DOHH2 (cell line): Measurements from ENCODE around the gene INTS15.
"Not testable (repeated sequence)": the region's sequence is repeated elsewhere in the genome, so short reads cannot be mapped to it uniquely, and the experiment has no call there.

Experiments used
- H3F3A ChIP-seq: fragments of 200-600 bp; sonication (generic), shearing (Covaris generic); 2 replicates; pipeline ENCODE4 v1.6.0; 2016; ENCODE audit warnings: antibody characterized with exemption, mild to moderate bottlenecking; ENCODE audit not compliant: control insufficient read depth, insufficient read depth
- H3K27ac ChIP-seq: fragments of 200-600 bp; sonication (generic); 2 replicates; pipeline ENCODE4 v1.5.1; 2014; ENCODE audit warnings: low read depth, mild to moderate bottlenecking, low read length, moderate library complexity
- H3K27me3 ChIP-seq: fragments of 200-600 bp; sonication (generic); 2 replicates; pipeline ENCODE4 v1.6.1; 2014; ENCODE audit warnings: mild to moderate bottlenecking, low read length, mixed read lengths; ENCODE audit not compliant: control insufficient read depth
- H3K36me3 ChIP-seq: fragments of 200-600 bp; sonication (generic); 2 replicates; pipeline ENCODE4 v1.6.1; 2014; ENCODE audit warnings: mild to moderate bottlenecking, low read length, moderate library complexity, mixed read lengths; ENCODE audit not compliant: control insufficient read depth
- H3K4me1 ChIP-seq: fragments of 200-600 bp; sonication (generic); 2 replicates; pipeline ENCODE4 v1.6.1; 2014; ENCODE audit warnings: mild to moderate bottlenecking, low read length, mixed read lengths; ENCODE audit not compliant: control insufficient read depth
- H3K4me2 ChIP-seq: fragments of 200-600 bp; sonication (generic); 2 replicates; pipeline ENCODE4 v1.6.0; 2014; ENCODE audit warnings: mild to moderate bottlenecking, low read length, moderate library complexity
- H3K4me3 ChIP-seq: fragments of 200-600 bp; sonication (generic); 2 replicates; pipeline ENCODE4 v1.5.1; 2014; ENCODE audit warnings: mild to moderate bottlenecking, low read length, mixed read lengths
- H3K79me2 ChIP-seq: fragments of 200-600 bp; sonication (generic); 2 replicates; pipeline ENCODE4 v1.6.1; 2014; ENCODE audit warnings: mild to moderate bottlenecking, low read length, mixed read lengths; ENCODE audit not compliant: control insufficient read depth
- H3K9me2 ChIP-seq: fragments of 200-600 bp; sonication (generic); replicated peaks from 2 replicates; pipeline ENCODE4 v1.6.1; 2014; ENCODE audit warnings: mild to moderate bottlenecking, low read length, mixed read lengths; ENCODE audit not compliant: control insufficient read depth
- H3K9me3 ChIP-seq: fragments of 200-600 bp; sonication (generic); 2 replicates; pipeline ENCODE4 v1.6.1; 2014; ENCODE audit warnings: antibody characterized with exemption, low read length, mixed read lengths; ENCODE audit not compliant: control insufficient read depth, insufficient read depth
- H4K20me1 ChIP-seq: fragments of 200-600 bp; sonication (generic); 2 replicates; pipeline ENCODE4 v1.6.0; 2014; ENCODE audit warnings: low read depth, mild to moderate bottlenecking, antibody characterized with exemption, low read length, moderate library complexity; ENCODE audit not compliant: control insufficient read depth, insufficient read depth
- EZH2phosphoT487 ChIP-seq: fragments of 200-600 bp; sonication (generic); IDR thresholded peaks from 2 replicates; pipeline ENCODE4 v1.6.1; 2017; ENCODE audit warnings: borderline replicate concordance, mild to moderate bottlenecking, antibody characterized with exemption, low read length, moderate library complexity, mixed read lengths
- TF ChIP-seq, protein P1 (sequence below): fragments of 200-600 bp; sonication (generic); IDR thresholded peaks from one replicate; pipeline ENCODE4 v1.5.1; 2014; ENCODE audit warnings: antibody characterized with exemption, mild to moderate bottlenecking, low read depth, low read length; ENCODE audit not compliant: poor library complexity, severe bottlenecking

Gene INTS15

DNA sequence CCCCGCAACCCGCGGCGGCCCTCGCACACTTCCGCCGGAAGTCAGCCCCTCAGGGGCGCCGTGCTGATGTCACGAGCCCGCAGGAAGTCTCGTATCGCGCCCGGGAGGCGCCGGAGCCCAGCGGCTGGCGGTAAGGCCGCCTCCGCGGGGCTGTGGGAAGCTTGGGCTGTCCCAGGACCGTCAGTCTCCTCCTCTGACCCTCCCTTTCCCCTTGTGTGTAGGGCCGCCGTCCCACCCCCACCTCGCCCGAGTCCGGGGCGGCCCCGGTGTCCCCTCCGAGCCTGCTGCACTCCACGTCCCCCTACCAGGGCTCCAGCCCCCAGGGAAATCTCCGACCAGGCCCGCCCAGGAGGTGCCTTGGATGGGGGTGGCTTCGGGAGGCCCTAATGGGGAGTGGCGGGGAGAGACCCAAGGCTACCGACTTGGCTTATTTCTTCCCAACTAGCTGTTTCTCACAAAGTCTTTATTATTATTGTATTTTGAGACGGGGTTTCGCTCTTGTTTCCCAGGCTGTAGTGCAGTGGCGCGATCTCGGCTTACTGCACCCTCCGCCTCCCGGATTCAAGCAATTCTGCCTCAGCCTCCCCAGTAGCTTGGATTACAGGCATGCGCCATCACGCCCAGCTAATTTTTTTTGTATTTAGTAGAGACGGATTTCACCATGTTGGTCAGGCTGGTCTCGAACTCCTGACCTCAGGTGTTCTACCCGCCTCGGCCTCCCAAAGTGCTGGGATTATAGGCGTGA is 12.3 kb upstream of the INTS15 start, which contains the start of gene ZDHHC4:
Gene ZDHHC4 (plus strand): TSS at position 86 of the 745 bp plus-strand sequence. CDS start 3,108 bp downstream, outside the sequence.
- Histone ChIP-seq H3K36me3 (peaks cover 36% of the 10 kb centered on the region), H3K4me2 (peak within 1 kb of the TSS; percentile 79), H3K4me1 (peaks cover 65% of the 10 kb centered on the region), H3K9me3 (no peaks in the 10 kb centered on the region), H3F3A (peaks cover 27% of the 10 kb centered on the region), H4K20me1 (no peaks in the 10 kb centered on the region), H3K4me3 (peak within 1 kb of the TSS; percentile 82), H3K27me3 (no peaks in the 10 kb centered on the region), H3K27ac (peak within 1 kb of the TSS; percentile 75), H3K79me2 (peaks cover 38% of the 10 kb centered on the region), H3K9me2 (no peaks in the 10 kb centered on the region)
- TF ChIP-seq, protein P1, sequence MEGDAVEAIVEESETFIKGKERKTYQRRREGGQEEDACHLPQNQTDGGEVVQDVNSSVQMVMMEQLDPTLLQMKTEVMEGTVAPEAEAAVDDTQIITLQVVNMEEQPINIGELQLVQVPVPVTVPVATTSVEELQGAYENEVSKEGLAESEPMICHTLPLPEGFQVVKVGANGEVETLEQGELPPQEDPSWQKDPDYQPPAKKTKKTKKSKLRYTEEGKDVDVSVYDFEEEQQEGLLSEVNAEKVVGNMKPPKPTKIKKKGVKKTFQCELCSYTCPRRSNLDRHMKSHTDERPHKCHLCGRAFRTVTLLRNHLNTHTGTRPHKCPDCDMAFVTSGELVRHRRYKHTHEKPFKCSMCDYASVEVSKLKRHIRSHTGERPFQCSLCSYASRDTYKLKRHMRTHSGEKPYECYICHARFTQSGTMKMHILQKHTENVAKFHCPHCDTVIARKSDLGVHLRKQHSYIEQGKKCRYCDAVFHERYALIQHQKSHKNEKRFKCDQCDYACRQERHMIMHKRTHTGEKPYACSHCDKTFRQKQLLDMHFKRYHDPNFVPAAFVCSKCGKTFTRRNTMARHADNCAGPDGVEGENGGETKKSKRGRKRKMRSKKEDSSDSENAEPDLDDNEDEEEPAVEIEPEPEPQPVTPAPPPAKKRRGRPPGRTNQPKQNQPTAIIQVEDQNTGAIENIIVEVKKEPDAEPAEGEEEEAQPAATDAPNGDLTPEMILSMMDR = no peak
- TF ChIP-seq EZH2phosphoT487 = no peak

DNA sequence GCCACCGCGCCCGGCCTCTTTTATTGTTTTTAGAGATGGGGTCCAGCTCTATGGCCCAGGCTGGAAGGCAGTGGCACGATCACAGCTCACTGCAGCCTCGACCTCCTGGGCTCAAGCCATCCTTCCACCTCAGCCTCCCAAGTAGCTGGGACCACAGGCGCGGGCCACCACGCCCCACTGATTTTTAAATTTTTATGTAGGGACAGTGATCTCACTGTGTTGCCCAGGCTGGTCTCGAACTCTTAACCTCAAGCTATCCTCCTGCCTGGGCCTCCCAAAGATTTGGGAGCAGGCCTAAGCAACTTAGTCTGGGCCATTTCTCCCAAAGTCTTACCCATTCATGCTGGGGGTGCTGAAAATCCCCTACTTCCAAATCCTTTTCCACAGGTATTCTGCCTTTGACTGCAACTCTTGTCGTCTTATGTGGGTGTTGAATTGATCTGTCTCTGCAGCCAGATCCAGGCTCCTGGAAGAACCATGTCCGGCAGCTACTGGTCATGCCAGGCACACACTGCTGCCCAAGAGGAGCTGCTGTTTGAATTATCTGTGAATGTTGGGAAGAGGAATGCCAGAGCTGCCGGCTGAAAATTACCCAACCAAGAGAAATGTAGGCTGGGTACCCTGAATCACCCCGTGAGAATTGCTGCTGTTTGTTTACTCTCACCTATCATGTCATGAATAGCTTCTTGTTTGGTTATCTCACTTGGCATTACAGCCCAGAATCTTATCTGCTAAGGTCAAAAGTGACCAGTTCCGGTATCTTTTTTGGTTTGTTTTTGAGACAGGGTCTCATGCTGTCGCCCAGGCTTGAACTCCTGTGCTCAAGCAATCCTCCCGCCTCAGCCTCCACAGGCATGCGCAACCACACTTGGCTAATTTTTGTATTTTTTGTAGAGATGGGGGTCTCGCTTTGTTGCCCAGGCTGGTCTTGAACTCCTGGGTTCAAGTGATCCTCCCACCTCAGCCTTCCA is 11.4 kb upstream of the INTS15 start:
- Histone ChIP-seq H3F3A (peaks cover 27% of the 10 kb centered on the region), H3K36me3 (peaks cover 44% of the 10 kb centered on the region), H3K4me3 (peak overlapping the region; percentile 82), H3K79me2 (peaks cover 38% of the 10 kb centered on the region), H4K20me1 (no peaks in the 10 kb centered on the region), H3K27me3 (no peaks in the 10 kb centered on the region), H3K9me3 (no peaks in the 10 kb centered on the region), H3K4me2 (peak overlapping the region; percentile 59), H3K9me2 (no peaks in the 10 kb centered on the region), H3K4me1 (peaks cover 74% of the 10 kb centered on the region), H3K27ac (peak overlapping the region; percentile 75)
- TF ChIP-seq, protein P1 = no peak
- TF ChIP-seq EZH2phosphoT487 = no peak

DNA sequence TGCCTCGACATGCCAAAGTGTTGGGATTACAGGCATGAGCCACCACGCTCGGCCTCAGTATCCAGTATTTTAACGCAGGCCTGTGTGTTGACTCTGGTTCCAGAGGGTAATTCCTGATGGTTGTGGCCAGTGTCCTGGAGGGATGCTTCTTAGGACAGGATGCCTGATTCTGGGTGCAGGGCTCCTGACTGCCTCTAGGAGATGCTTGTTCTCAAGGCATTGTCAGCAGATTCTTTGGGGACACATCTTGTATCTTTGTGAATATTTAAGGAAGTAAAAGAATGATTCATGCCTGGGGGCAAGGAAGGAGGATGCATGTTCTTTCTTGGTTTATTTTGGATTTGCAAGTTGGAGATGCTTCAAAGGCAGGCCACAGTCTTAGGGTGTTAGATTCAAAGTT is 10.4 kb upstream of the INTS15 start:
- Histone ChIP-seq H3K4me2 (no peak overlapping the region), H3K4me1 (peaks cover 71% of the 10 kb centered on the region), H3K27ac (no peak overlapping the region), H3K36me3 (peaks cover 55% of the 10 kb centered on the region), H3K79me2 (peaks cover 38% of the 10 kb centered on the region), H3K27me3 (no peaks in the 10 kb centered on the region), H3F3A (peaks cover 33% of the 10 kb centered on the region), H3K9me3 (no peaks in the 10 kb centered on the region), H4K20me1 (no peaks in the 10 kb centered on the region), H3K9me2 (no peaks in the 10 kb centered on the region), H3K4me3 (no peak overlapping the region)
- no peak for TF ChIP-seq EZH2phosphoT487
- TF ChIP-seq, protein P1 = peak; percentile 27

- H3K4me2 ChIP-seq, H3K9me2 ChIP-seq, H3K27me3 ChIP-seq, H4K20me1 ChIP-seq, H3K9me3 ChIP-seq, H3K4me3 ChIP-seq, H3K27ac ChIP-seq: not testable (repeated sequence)
- Histone ChIP-seq H3K4me1 (peaks cover 38% of the 10 kb centered on the region), H3K79me2 (peaks cover 13% of the 10 kb centered on the region), H3F3A (peaks cover 20% of the 10 kb centered on the region), H3K36me3 (peaks cover 79% of the 10 kb centered on the region)
These were observed 3.9 kb upstream of the INTS15 start for GRCh38 chr7:6585746-6586432.
